Ishikawa (cell line): Measurements from ENCODE around the gene MAST4.

Experiments
- CEBPB ChIP-seq: IDR thresholded peaks from 2 replicates; pipeline ENCODE4 v1.6.1; 2012
- CREB1 ChIP-seq: IDR thresholded peaks from 2 replicates; pipeline ENCODE4 v1.6.1; 2012; ENCODE audit warnings: low read depth
- EGR1 ChIP-seq: IDR thresholded peaks from 2 replicates; pipeline ENCODE4 v1.6.1; 2012
- EP300 ChIP-seq: IDR thresholded peaks from 2 replicates; pipeline ENCODE4 v1.6.1; 2012; ENCODE audit warnings: borderline replicate concordance
- FOXM1 ChIP-seq: IDR thresholded peaks from 2 replicates; pipeline ENCODE4 v1.6.1; 2012; ENCODE audit warnings: low read depth, borderline replicate concordance
- NFIC ChIP-seq: IDR thresholded peaks from 2 replicates; pipeline ENCODE4 v1.6.1; 2012
- RAD21 ChIP-seq: IDR thresholded peaks from 2 replicates; pipeline ENCODE4 v1.6.1; 2012; ENCODE audit warnings: low read depth
- TAF1 ChIP-seq: IDR thresholded peaks from 2 replicates; pipeline ENCODE4 v1.6.1; 2012; ENCODE audit warnings: low read depth, mild to moderate bottlenecking
- TCF12 ChIP-seq: IDR thresholded peaks from 2 replicates; pipeline ENCODE4 v1.6.1; 2012; ENCODE audit warnings: low read depth
- TEAD4 ChIP-seq: IDR thresholded peaks from 2 replicates; pipeline ENCODE4 v1.6.1; 2012
- YY1 ChIP-seq: IDR thresholded peaks from 2 replicates; pipeline ENCODE4 v1.6.1; 2012; ENCODE audit warnings: low read depth
- ZBTB7A ChIP-seq: IDR thresholded peaks from 2 replicates; pipeline ENCODE4 v1.6.1; 2012; ENCODE audit warnings: low read depth
- TF ChIP-seq, protein P1 (sequence below): IDR thresholded peaks from 2 replicates; pipeline ENCODE4 v1.6.1; 2012
- TF ChIP-seq, protein P2 (sequence below): IDR thresholded peaks from 2 replicates; pipeline ENCODE4 v1.6.1; 2012; ENCODE audit warnings: low read depth, mild to moderate bottlenecking
- TF ChIP-seq, protein P3 (sequence below): IDR thresholded peaks from 2 replicates; pipeline ENCODE4 v1.6.1; 2012

The MAST4 gene

DNA sequence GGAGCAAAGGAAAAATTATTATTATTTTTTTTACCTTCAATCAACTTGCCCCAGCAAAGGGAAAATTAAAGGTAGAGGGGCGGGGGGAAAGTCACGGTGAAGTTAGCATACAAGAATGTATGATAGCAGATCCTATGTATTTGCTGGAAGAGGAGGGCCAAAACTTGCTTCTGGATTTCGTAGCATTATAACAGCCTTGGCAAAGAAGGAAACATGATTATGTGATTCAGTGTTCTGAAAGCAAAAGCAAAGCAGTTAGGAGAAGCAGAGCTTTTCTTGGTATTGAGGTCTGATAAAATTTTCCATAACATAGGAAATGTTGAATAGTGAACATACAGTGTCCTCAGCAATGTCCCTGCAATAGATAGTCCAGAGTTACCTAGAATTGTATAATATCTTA is 32.4 kb downstream of the MAST4 start:
- TF ChIP-seq TAF1 (no peak), CEBPB (no peak), TEAD4 (no peak), EGR1 (no peak), TCF12 (no peak), ZBTB7A (no peak), RAD21 (no peak), CREB1 (no peak), EP300 (no peak), NFIC (no peak), YY1 (no peak), FOXM1 (no peak)
- TF ChIP-seq, protein P1, sequence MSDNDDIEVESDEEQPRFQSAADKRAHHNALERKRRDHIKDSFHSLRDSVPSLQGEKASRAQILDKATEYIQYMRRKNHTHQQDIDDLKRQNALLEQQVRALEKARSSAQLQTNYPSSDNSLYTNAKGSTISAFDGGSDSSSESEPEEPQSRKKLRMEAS: no peak
- TF ChIP-seq, protein P2, sequence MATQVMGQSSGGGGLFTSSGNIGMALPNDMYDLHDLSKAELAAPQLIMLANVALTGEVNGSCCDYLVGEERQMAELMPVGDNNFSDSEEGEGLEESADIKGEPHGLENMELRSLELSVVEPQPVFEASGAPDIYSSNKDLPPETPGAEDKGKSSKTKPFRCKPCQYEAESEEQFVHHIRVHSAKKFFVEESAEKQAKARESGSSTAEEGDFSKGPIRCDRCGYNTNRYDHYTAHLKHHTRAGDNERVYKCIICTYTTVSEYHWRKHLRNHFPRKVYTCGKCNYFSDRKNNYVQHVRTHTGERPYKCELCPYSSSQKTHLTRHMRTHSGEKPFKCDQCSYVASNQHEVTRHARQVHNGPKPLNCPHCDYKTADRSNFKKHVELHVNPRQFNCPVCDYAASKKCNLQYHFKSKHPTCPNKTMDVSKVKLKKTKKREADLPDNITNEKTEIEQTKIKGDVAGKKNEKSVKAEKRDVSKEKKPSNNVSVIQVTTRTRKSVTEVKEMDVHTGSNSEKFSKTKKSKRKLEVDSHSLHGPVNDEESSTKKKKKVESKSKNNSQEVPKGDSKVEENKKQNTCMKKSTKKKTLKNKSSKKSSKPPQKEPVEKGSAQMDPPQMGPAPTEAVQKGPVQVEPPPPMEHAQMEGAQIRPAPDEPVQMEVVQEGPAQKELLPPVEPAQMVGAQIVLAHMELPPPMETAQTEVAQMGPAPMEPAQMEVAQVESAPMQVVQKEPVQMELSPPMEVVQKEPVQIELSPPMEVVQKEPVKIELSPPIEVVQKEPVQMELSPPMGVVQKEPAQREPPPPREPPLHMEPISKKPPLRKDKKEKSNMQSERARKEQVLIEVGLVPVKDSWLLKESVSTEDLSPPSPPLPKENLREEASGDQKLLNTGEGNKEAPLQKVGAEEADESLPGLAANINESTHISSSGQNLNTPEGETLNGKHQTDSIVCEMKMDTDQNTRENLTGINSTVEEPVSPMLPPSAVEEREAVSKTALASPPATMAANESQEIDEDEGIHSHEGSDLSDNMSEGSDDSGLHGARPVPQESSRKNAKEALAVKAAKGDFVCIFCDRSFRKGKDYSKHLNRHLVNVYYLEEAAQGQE: no peak

DNA sequence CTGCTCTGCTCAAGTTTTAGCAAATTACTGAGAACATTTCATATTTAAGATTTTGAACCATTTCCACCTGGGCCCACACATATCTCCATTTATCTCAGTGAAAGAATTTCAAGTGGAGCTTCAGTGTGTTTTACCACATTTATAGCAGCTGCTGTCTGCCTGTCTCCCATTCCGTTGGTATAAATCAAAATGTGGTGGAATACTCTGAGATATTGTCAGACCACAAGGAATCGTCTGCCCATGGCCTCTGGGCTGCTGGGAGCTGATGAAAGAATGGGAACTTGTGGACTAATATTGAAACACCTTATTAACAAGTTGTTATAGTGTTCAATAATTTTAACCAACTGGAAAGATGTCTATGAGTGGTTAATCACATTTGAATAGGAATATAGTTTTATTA is 33.3 kb downstream of the MAST4 start:
- TF ChIP-seq TCF12: no peak
- no peak for TF ChIP-seq RAD21
- TF ChIP-seq, protein P2: no peak
- no peak for TF ChIP-seq TAF1
- no peak for TF ChIP-seq EP300
- TF ChIP-seq, protein P3, sequence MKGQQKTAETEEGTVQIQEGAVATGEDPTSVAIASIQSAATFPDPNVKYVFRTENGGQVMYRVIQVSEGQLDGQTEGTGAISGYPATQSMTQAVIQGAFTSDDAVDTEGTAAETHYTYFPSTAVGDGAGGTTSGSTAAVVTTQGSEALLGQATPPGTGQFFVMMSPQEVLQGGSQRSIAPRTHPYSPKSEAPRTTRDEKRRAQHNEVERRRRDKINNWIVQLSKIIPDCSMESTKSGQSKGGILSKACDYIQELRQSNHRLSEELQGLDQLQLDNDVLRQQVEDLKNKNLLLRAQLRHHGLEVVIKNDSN: no peak
- no peak for TF ChIP-seq FOXM1
- no peak for TF ChIP-seq NFIC
- TF ChIP-seq TEAD4: no peak
- TF ChIP-seq CEBPB: no peak
- TF ChIP-seq YY1: no peak
- no peak for TF ChIP-seq EGR1
- TF ChIP-seq, protein P1: no peak
- TF ChIP-seq CREB1: no peak
- TF ChIP-seq ZBTB7A: no peak

DNA sequence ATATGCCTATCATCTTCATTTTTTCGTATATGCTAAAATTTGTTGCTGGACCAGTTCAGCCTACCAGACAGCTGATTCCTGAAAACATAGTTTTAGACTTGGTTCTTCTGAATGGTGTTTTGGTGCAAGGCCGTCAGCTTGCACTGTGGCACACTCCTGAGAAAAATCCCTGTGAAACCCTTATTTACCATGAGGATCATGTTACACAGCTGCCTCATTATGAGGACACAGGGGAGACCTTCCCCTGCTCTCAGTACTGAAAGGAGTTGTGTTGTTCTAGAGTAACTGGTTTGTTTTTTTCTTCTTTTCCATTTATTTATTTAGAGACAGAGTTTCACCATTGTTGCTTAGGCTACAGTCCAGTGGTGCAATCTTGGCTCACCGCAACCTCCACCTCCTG is 37.6 kb downstream of the MAST4 start:
- TF ChIP-seq, protein P1: no peak
- no peak for TF ChIP-seq EP300
- TF ChIP-seq, protein P3: no peak
- no peak for TF ChIP-seq CREB1
- no peak for TF ChIP-seq TCF12
- TF ChIP-seq EGR1: no peak
- no peak for TF ChIP-seq FOXM1
- TF ChIP-seq YY1: no peak
- no peak for TF ChIP-seq CEBPB
- no peak for TF ChIP-seq ZBTB7A
- no peak for TF ChIP-seq TAF1
- TF ChIP-seq, protein P2: no peak
- TF ChIP-seq TEAD4: no peak

DNA sequence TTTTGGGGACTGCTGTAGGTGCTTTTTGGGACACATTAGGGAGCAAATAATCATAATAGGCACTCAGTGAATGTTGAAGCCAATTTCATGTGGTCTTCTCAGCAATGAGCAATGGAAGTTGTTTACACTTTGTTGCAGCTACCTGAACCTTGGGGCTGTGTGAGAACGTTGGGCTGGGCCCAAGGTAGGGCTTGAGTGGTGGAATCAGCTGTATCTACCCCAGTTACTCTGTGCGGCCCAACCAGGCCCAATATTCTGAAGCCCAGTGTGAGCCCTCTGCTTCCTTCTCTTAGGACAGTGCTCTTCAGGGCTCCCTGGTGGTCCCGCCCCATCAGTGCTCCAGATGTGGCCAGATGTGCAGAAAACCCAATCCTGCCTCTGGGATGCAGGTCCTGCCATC is 38.4 kb downstream of the MAST4 start:
- TF ChIP-seq EGR1 (no peak), RAD21 (no peak)

DNA sequence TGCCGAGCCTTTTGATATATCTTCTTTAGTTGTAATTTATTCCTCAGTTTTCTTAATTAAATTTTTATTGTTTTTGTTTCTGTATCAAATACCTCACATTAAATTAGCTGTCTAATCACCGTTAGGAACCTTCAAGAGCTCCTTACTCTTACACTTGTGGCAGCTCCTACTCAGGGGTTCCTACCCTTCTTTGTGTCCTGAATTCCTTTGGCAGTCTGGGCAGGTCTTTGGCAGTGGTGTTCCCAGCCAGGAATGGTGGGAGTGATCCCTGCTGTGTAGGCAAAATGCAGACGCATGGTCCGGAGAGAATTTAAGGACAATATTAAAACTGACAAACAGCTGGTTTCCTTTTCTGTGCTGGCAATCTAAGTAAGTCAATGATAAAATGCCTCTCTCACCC is 41.8 kb downstream of the MAST4 start:
- TF ChIP-seq CREB1 (no peak), EP300 (no peak)
